Mesenchymal stem cell (in vitro differentiated cells and primary cell): Measurements from ENCODE around the gene FAM13A.
A peak's percentile ranks its signal among the peaks of the same experiment; 100 is the strongest.

Experiments
- DNase-seq: peaks from one replicate; pipeline ENCODE4 v3.0.0-alpha.2; 2013
- H2AFZ ChIP-seq: one replicate; pipeline ENCODE4 v1.6.1; 2013; ENCODE audit warnings: low read depth, mild to moderate bottlenecking, control low read depth, inconsistent platforms, low read length, moderate library complexity
- H2AK5ac ChIP-seq: 2 replicates; pipeline ENCODE4 v1.6.1; 2013; ENCODE audit warnings: low read length, moderate library complexity, mild to moderate bottlenecking, inconsistent platforms; ENCODE audit not compliant: severe bottlenecking
- H2BK120ac ChIP-seq: one replicate; pipeline ENCODE4 v1.6.1; 2013; ENCODE audit warnings: low read depth, mild to moderate bottlenecking, inconsistent platforms, low read length, moderate library complexity
- H2BK12ac ChIP-seq, 2 experiments: one replicate each; pipeline ENCODE4 v1.6.1; 2013; ENCODE audit warnings: inconsistent platforms in 2 of 2, low read length in 2 of 2, mild to moderate bottlenecking in 2 of 2, moderate library complexity in 2 of 2, control low read depth in 1 of 2
- H2BK15ac ChIP-seq: one replicate; pipeline ENCODE4 v1.6.1; 2013; ENCODE audit warnings: mild to moderate bottlenecking, low read depth, inconsistent platforms; ENCODE audit not compliant: poor library complexity, severe bottlenecking
- H2BK5ac ChIP-seq: 2 replicates; pipeline ENCODE4 v1.6.1; 2013; ENCODE audit warnings: low read depth, mild to moderate bottlenecking, low read length, control low read depth, inconsistent platforms; ENCODE audit not compliant: poor library complexity, severe bottlenecking
- H3K14ac ChIP-seq, 2 experiments: one replicate each; pipeline ENCODE4 v1.6.1; 2013; ENCODE audit warnings: inconsistent platforms in 2 of 2, low read length in 2 of 2, control low read depth in 1 of 2, mild to moderate bottlenecking in 1 of 2, moderate library complexity in 1 of 2
- H3K18ac ChIP-seq, 2 experiments: one replicate each; pipeline ENCODE4 v1.6.1; 2013; ENCODE audit warnings: inconsistent platforms in 2 of 2, low read length in 2 of 2, control low read depth in 1 of 2, low read depth in 1 of 2, mild to moderate bottlenecking in 1 of 2
- H3K23ac ChIP-seq, 2 experiments: one replicate each; pipeline ENCODE4 v1.6.1; 2013; ENCODE audit warnings: inconsistent platforms in 2 of 2, low read length in 2 of 2, mild to moderate bottlenecking in 2 of 2, moderate library complexity in 2 of 2, control low read depth in 1 of 2
- H3K27ac ChIP-seq: 2 replicates; pipeline ENCODE4 v1.5.1; 2013; ENCODE audit warnings: mild to moderate bottlenecking, moderate library complexity, low read length, control low read depth, inconsistent platforms; ENCODE audit not compliant: poor library complexity, severe bottlenecking
- H3K27me3 ChIP-seq, 2 experiments: 2 replicates each; pipeline versions ENCODE4 v1.6.1 to v1.7.0; 2013; ENCODE audit warnings: low read length in 2 of 2, mild to moderate bottlenecking in 2 of 2, moderate library complexity in 2 of 2, control low read depth in 1 of 2, inconsistent platforms in 1 of 2; ENCODE audit not compliant: control insufficient read depth in 1 of 2, insufficient read depth in 1 of 2
- H3K36me3 ChIP-seq, 2 experiments: 2 replicates each; pipeline versions ENCODE4 v1.6.1 to v1.7.0; 2013; ENCODE audit warnings: low read length in 2 of 2, control low read depth in 1 of 2, inconsistent platforms in 1 of 2, low read depth in 1 of 2, mild to moderate bottlenecking in 1 of 2; ENCODE audit not compliant: insufficient read depth in 2 of 2, control insufficient read depth in 1 of 2
- H3K4ac ChIP-seq, 2 experiments: one replicate each; pipeline ENCODE4 v1.6.1; 2013; ENCODE audit warnings: inconsistent platforms in 2 of 2, low read length in 2 of 2, mild to moderate bottlenecking in 2 of 2, moderate library complexity in 2 of 2, control low read depth in 1 of 2, low read depth in 1 of 2
- H3K4me1 ChIP-seq: 2 replicates; pipeline ENCODE4 v1.6.1; 2013; ENCODE audit warnings: low read depth, low read length, control low read depth; ENCODE audit not compliant: control insufficient read depth, insufficient read depth
- H3K4me2 ChIP-seq: 2 replicates; pipeline ENCODE4 v1.6.1; 2013; ENCODE audit warnings: low read length, mild to moderate bottlenecking, inconsistent platforms; ENCODE audit not compliant: poor library complexity, severe bottlenecking
- H3K4me3 ChIP-seq, 2 experiments: 2 replicates each; pipeline versions ENCODE4 v1.5.1 to v1.7.0; 2013; ENCODE audit warnings: low read length in 2 of 2, mild to moderate bottlenecking in 2 of 2, control low read depth in 1 of 2, low read depth in 1 of 2; ENCODE audit not compliant: insufficient read depth in 1 of 2
- H3K79me1 ChIP-seq: replicated peaks from 2 replicates; pipeline ENCODE4 v1.6.1; 2013; ENCODE audit warnings: mild to moderate bottlenecking, control low read depth, low read length, inconsistent platforms; ENCODE audit not compliant: poor library complexity, severe bottlenecking
- H3K9ac ChIP-seq: 2 replicates; pipeline ENCODE4 v1.7.0; 2013; ENCODE audit warnings: mild to moderate bottlenecking, low read length, moderate library complexity
- H3K9me3 ChIP-seq: 2 replicates; pipeline ENCODE4 v1.7.0; 2013; ENCODE audit warnings: mild to moderate bottlenecking, low read length; ENCODE audit not compliant: control insufficient read depth
- H4K8ac ChIP-seq: one replicate; pipeline ENCODE4 v1.6.1; 2013; ENCODE audit warnings: inconsistent platforms, mild to moderate bottlenecking, low read length, moderate library complexity
- H4K91ac ChIP-seq: one replicate; pipeline ENCODE4 v1.6.1; 2013; ENCODE audit warnings: mild to moderate bottlenecking, low read length, inconsistent platforms
- WGBS: methylation state at CpG from one replicate; pipeline ENCODE4 v1.1.7; 2013; ENCODE audit warnings: mixed read lengths; 5-methylcytosine and 5-hydroxymethylcytosine counted together

FAM13A gene

GRCh38 chr4:88750369-88750768, 306.6 kb downstream of the FAM13A start:
- Histone ChIP-seq H3K36me3 (peaks cover 17 to 57% of the 10 kb centered on the region in 2 experiments), H3K9me3 (no peaks in the 10 kb centered on the region), H3K4me2 (no peak overlapping the region), H2AFZ (no peak overlapping the region), H2BK5ac (no peak overlapping the region), H3K18ac (no peak overlapping the region), H3K14ac (no peak overlapping the region), H2BK15ac (no peak overlapping the region), H2BK120ac (no peak overlapping the region), H4K91ac (no peak overlapping the region), H3K4me1 (no peaks in the 10 kb centered on the region), H2AK5ac (no peak overlapping the region), H3K4ac (no peak overlapping the region), H3K27ac (no peak overlapping the region), H3K4me3 (no peak overlapping the region), H3K23ac (no peak overlapping the region), H2BK12ac (no peak overlapping the region), H3K79me1 (no peaks in the 10 kb centered on the region), H4K8ac (no peak overlapping the region), H3K27me3 (no peaks in the 10 kb centered on the region), H3K9ac (no peak overlapping the region)
- DNase-seq, result no peak
- 95% methylated on average over 10 of the region's 10 CpGs for WGBS

GRCh38 chr4:88747351-88747750, 309.6 kb downstream of the FAM13A start:
- no peak overlapping the region for H3K23ac ChIP-seq
- H3K27ac ChIP-seq, result no peak overlapping the region
- no peak overlapping the region for H2BK5ac ChIP-seq
- H3K27me3 ChIP-seq, result no peaks in the 10 kb centered on the region
- no peak overlapping the region for H2BK12ac ChIP-seq
- H2BK15ac ChIP-seq, result no peak overlapping the region
- DNase-seq, result no peak
- H3K79me1 ChIP-seq, result no peaks in the 10 kb centered on the region
- H3K4ac ChIP-seq, result no peak overlapping the region
- H2AFZ ChIP-seq, result no peak overlapping the region
- H2AK5ac ChIP-seq, result no peak overlapping the region
- H3K9me3 ChIP-seq, result no peaks in the 10 kb centered on the region
- 98% methylated on average over 7 of the region's 7 CpGs for WGBS
- no peak overlapping the region for H4K91ac ChIP-seq
- peak overlapping the region; percentile 13 for H4K8ac ChIP-seq
- H2BK120ac ChIP-seq, result no peak overlapping the region
- H3K9ac ChIP-seq, result no peak overlapping the region
- no peak overlapping the region for H3K4me3 ChIP-seq
- H3K18ac ChIP-seq, result no peak overlapping the region
- no peak overlapping the region for H3K14ac ChIP-seq
- no peak overlapping the region for H3K4me2 ChIP-seq
- peaks cover 2% of the 10 kb centered on the region for H3K4me1 ChIP-seq
- peaks cover 17 to 57% of the 10 kb centered on the region in 2 experiments for H3K36me3 ChIP-seq

DNA sequence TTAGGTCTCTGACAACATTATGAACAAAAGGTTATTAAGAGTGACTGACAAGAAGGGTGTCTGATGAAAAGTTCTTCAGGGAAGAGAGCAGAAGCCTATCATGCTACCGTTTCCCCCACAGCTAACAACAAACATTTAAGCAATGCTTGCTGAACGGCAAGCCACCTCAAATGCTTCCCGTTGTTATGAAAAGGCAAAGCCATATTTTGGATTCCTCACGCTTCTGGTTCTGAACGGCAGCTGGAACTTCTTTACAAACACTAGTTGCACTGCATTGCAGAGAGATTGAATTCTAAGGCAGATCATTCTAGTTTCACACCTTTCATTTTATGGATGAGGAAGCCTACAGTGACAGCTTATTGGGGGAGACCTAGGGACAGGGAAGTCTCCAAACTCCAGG, 310.8 kb downstream of the FAM13A start:
- peaks cover 17 to 56% of the 10 kb centered on the region in 2 experiments for H3K36me3 ChIP-seq
- WGBS, result 93% methylated on average over 5 of the region's 5 CpGs

GRCh38 chr4:88745581-88746163, 311.3 kb downstream of the FAM13A start:
- Histone ChIP-seq H3K4me2 (no peak overlapping the region), H2BK120ac (no peak overlapping the region), H3K27ac (peak overlapping the region; percentile 41), H3K18ac (no peak overlapping the region), H3K4ac (no peak overlapping the region), H2AFZ (no peak overlapping the region), H2BK5ac (no peak overlapping the region), H4K91ac (no peak overlapping the region), H3K23ac (no peak overlapping the region), H2BK15ac (no peak overlapping the region), H3K9me3 (no peaks in the 10 kb centered on the region), H3K9ac (peak overlapping the region; percentile 32), H3K4me3 (no peak overlapping the region), H3K79me1 (no peaks in the 10 kb centered on the region), H2AK5ac (peak overlapping the region; percentile 93), H2BK12ac (no peak overlapping the region), H3K27me3 (no peaks in the 10 kb centered on the region), H4K8ac (no peak overlapping the region), H3K36me3 (peaks cover 17 to 58% of the 10 kb centered on the region in 2 experiments), H3K14ac (no peak overlapping the region), H3K4me1 (peaks cover 2% of the 10 kb centered on the region)
- DNase-seq, result no peak
- 100% methylated on average over 1 of the region's 1 CpG for WGBS

More for the DNA sequence above, 310.8 kb downstream of the FAM13A start:
- H3K9ac ChIP-seq, result peak overlapping the region; percentile 32
- H3K4me3 ChIP-seq, result no peak overlapping the region
- H2AFZ ChIP-seq, result no peak overlapping the region
- H2BK12ac ChIP-seq, result no peak overlapping the region
- no peak overlapping the region for H3K4me2 ChIP-seq
- no peaks in the 10 kb centered on the region for H3K27me3 ChIP-seq
- no peak overlapping the region for H3K23ac ChIP-seq
- no peak overlapping the region for H2BK120ac ChIP-seq
- no peak overlapping the region for H2BK5ac ChIP-seq
- H3K4ac ChIP-seq, result no peak overlapping the region
- H3K14ac ChIP-seq, result no peak overlapping the region
- no peak overlapping the region for H4K8ac ChIP-seq
- peak overlapping the region; percentile 5 for H3K27ac ChIP-seq
- no peaks in the 10 kb centered on the region for H3K79me1 ChIP-seq
- no peak overlapping the region for H3K18ac ChIP-seq
- H3K9me3 ChIP-seq, result no peaks in the 10 kb centered on the region
- H2BK15ac ChIP-seq, result no peak overlapping the region
- H4K91ac ChIP-seq, result no peak overlapping the region
- no peak overlapping the region for H2AK5ac ChIP-seq
- no peak for DNase-seq
- peaks cover 2% of the 10 kb centered on the region for H3K4me1 ChIP-seq
